Activated CD4-positive, alpha-beta T cell treated with anti-CD3 and anti-CD28 coated beads, Interleukin-2, amount 50 U/mL, for 4 hours (primary cell): ENCODE data around the gene NOX4.
"Not testable (repeated sequence)": the region's sequence is repeated elsewhere in the genome, so short reads cannot be mapped to it uniquely, and the experiment has no call there.

Source experiments
- DNase-seq, 2 experiments: peaks; one replicate each; pipeline ENCODE4 v3.0.0-alpha.2; 2020

NOX4 gene

GRCh38 chr11:89378986-89379385 lies 112.2 kb downstream of the NOX4 start:
- DNase-seq, result not testable (repeated sequence)

- not testable (repeated sequence) for DNase-seq
Measured at GRCh38 chr11:89369356-89369755, 121.8 kb downstream of the NOX4 start.

GRCh38 chr11:89364856-89365255 lies 126.3 kb downstream of the NOX4 start:
- DNase-seq, result not testable (repeated sequence)

GRCh38 chr11:89361734-89362133 lies 129.4 kb downstream of the NOX4 start:
- no peak for DNase-seq

- not testable (repeated sequence) for DNase-seq
Measured at GRCh38 chr11:89359208-89359607, 132.0 kb downstream of the NOX4 start.

- no peak for DNase-seq
Measured at GRCh38 chr11:89358761-89359160, 132.4 kb downstream of the NOX4 start.

- DNase-seq, result no peak
Measured at GRCh38 chr11:89355646-89356045, 135.5 kb downstream of the NOX4 start.

- not testable (repeated sequence) for DNase-seq
Measured at GRCh38 chr11:89354513-89354912, 136.7 kb downstream of the NOX4 start.

GRCh38 chr11:89347071-89347470 lies 144.1 kb downstream of the NOX4 start:
- DNase-seq, result no peak

- no peak for DNase-seq
Measured at GRCh38 chr11:89346601-89347000, 144.6 kb downstream of the NOX4 start.

- DNase-seq, result not testable (repeated sequence)
Measured at GRCh38 chr11:89342880-89343572, 148.1 kb downstream of the NOX4 start.

GRCh38 chr11:89340450-89340849 lies 150.7 kb downstream of the NOX4 start:
- DNase-seq, result not testable (repeated sequence)

- DNase-seq, result not testable (repeated sequence)
Measured at GRCh38 chr11:89338073-89338472, 153.1 kb downstream of the NOX4 start.

- DNase-seq, result not testable (repeated sequence)
Measured at GRCh38 chr11:89337100-89337650, 154.0 kb downstream of the NOX4 start.

GRCh38 chr11:89333704-89334103 lies 157.5 kb downstream of the NOX4 start:
- DNase-seq, result not testable (repeated sequence)

GRCh38 chr11:89331940-89332339 lies 159.2 kb downstream of the NOX4 start:
- not testable (repeated sequence) for DNase-seq

- no peak for DNase-seq
Measured at GRCh38 chr11:89327885-89328284, 163.3 kb downstream of the NOX4 start.

GRCh38 chr11:89321401-89321800 lies 169.8 kb downstream of the NOX4 start:
- DNase-seq, result no peak

GRCh38 chr11:89310607-89311006 lies 180.6 kb downstream of the NOX4 start:
- not testable (repeated sequence) for DNase-seq

- DNase-seq, result not testable (repeated sequence)
Measured at GRCh38 chr11:89309321-89309985, 181.7 kb downstream of the NOX4 start.

GRCh38 chr11:89308272-89308671 lies 182.9 kb downstream of the NOX4 start:
- not testable (repeated sequence) for DNase-seq

GRCh38 chr11:89303029-89303428 lies 188.1 kb downstream of the NOX4 start:
- DNase-seq, result not testable (repeated sequence)

- DNase-seq, result not testable (repeated sequence)
Measured at GRCh38 chr11:89295023-89295422, 196.2 kb downstream of the NOX4 start.
